K562 (cell line): ENCODE results near the gene SCAPER. TPM values are rescaled to one million over a fixed set of nuclear protein-coding genes. Genes with fewer than 3 reads are reported as not detected.
A peak's percentile ranks its signal among the peaks of the same experiment; 100 is the strongest.

Source experiments
- ARID3B ChIP-seq: fragments of 250-450 bp; sonication (Bioruptor Pico); IDR thresholded peaks from 2 replicates; pipeline ENCODE4 v1.4.0; 2020; ENCODE audit warnings: borderline replicate concordance
- BCOR ChIP-seq: fragments of 450-650 bp; IDR thresholded peaks from 2 replicates; pipeline ENCODE4 v1.6.1; 2016
- BHLHE40 ChIP-seq: IDR thresholded peaks from 2 replicates; pipeline ENCODE4 v1.6.1; 2011; ENCODE audit warnings: low read length, improper control_type of control experiment
- CXXC5 ChIP-seq: fragments of 250-450 bp; sonication (Bioruptor Pico); IDR thresholded peaks from 2 replicates; pipeline ENCODE4 v1.8.0; 2022; ENCODE audit warnings: inconsistent platforms, mild to moderate bottlenecking, moderate library complexity
- E2F3 ChIP-seq: fragments of 250-450 bp; sonication (Bioruptor Pico); IDR thresholded peaks from 2 replicates; pipeline ENCODE4 v1.4.0; 2020; ENCODE audit warnings: mild to moderate bottlenecking
- FOXJ2 ChIP-seq: fragments of 200-800 bp; sonication (Bioruptor generic); IDR thresholded peaks from 2 replicates; pipeline ENCODE4 v1.6.1; 2016; ENCODE audit warnings: missing genetic modification characterization, missing compliant biosample characterization
- LCOR ChIP-seq: sonication (generic); formaldehyde crosslinking; IDR thresholded peaks from 2 replicates; pipeline ENCODE4 v1.8.0; 2022; ENCODE audit warnings: mild to moderate bottlenecking, missing genetic modification reagents
- MED1 ChIP-seq: sonication (generic); formaldehyde crosslinking; IDR thresholded peaks from 2 replicates; pipeline ENCODE4 v1.8.1; 2023; ENCODE audit warnings: missing genetic modification reagents, borderline replicate concordance
- NELFE ChIP-seq: IDR thresholded peaks from 2 replicates; pipeline ENCODE4 v1.6.1; 2011; ENCODE audit warnings: mild to moderate bottlenecking; ENCODE audit not compliant: insufficient read depth, insufficient read length
- NFYB ChIP-seq: IDR thresholded peaks from 2 replicates; pipeline ENCODE4 v1.6.1; 2011; ENCODE audit warnings: mild to moderate bottlenecking, moderate library complexity; ENCODE audit not compliant: insufficient read length; ENCODE audit errors: extremely low read depth
- NR2F6 ChIP-seq: fragments of 450-650 bp; formaldehyde crosslinking; IDR thresholded peaks from 2 replicates; pipeline ENCODE4 v1.4.0; 2020; ENCODE audit warnings: mild to moderate bottlenecking
- POLR2A ChIP-seq: fragments of 450-650 bp; conservative IDR thresholded peaks from 2 replicates; pipeline ENCODE4 v1.6.1; 2016
- RBM15 ChIP-seq: fragments of 200-400 bp; formaldehyde crosslinking; IDR thresholded peaks from 2 replicates; pipeline ENCODE4 v1.6.1; 2018; ENCODE audit warnings: mild to moderate bottlenecking, low read length, moderate library complexity; ENCODE audit not compliant: insufficient read depth
- TAF1 ChIP-seq: IDR thresholded peaks from 2 replicates; pipeline ENCODE4 v1.6.1; 2011; ENCODE audit warnings: mild to moderate bottlenecking, low read length, moderate library complexity; ENCODE audit not compliant: insufficient read depth, control insufficient read depth, severe bottlenecking; ENCODE audit errors: extremely low read depth
- TCF7L2 ChIP-seq: fragments of 150-350 bp; IDR thresholded peaks from 2 replicates; pipeline ENCODE4 v1.6.1; 2016; ENCODE audit warnings: low read depth, mild to moderate bottlenecking, low read length, moderate library complexity
- TFAP4 ChIP-seq: sonication (generic); formaldehyde crosslinking; IDR thresholded peaks from 2 replicates; pipeline ENCODE4 v1.8.0; 2022; ENCODE audit warnings: missing genetic modification reagents, mild to moderate bottlenecking, moderate library complexity, borderline replicate concordance
- XRCC4 ChIP-seq: IDR thresholded peaks from one replicate; pipeline ENCODE4 v1.6.1; 2011; ENCODE audit not compliant: insufficient read depth, insufficient read length; ENCODE audit errors: extremely low read depth
- ZBTB2 ChIP-seq: fragments of 450-650 bp; IDR thresholded peaks from 2 replicates; pipeline ENCODE4 v1.6.1; 2016; ENCODE audit warnings: antibody characterized with exemption
- ZNF133 ChIP-seq: fragments of 250-450 bp; sonication (Bioruptor Pico); IDR thresholded peaks from 2 replicates; pipeline ENCODE4 v1.4.0; 2020; ENCODE audit warnings: mild to moderate bottlenecking
- ZNF830 ChIP-seq: fragments of 250-450 bp; sonication (Bioruptor Pico); IDR thresholded peaks from 2 replicates; pipeline ENCODE4 v1.5.0; 2021; ENCODE audit warnings: mild to moderate bottlenecking
- polyA plus RNA-seq, 8 experiments: library from polyadenylated mRNA; depleted of rRNA in 4 of 8; stranded (reverse) in 5 of 8; unstranded in 3 of 8; fragments of >200 nt; fragmentation: Nextera tagmentation in 2 of 8; fragmentation: Illumina TruSeq in 1 of 8; extraction: Ambion mirVana in 2 of 8; extraction: Trizol in 1 of 8; gene quantifications; 2 replicates each; pipeline versions ENCODE4 v1.2.1 to v1.2.3, GENCODE V29; 2011 to 2014; ENCODE audit warnings: inconsistent platforms in 1 of 8, missing spikeins in 1 of 8
- total RNA-seq, 7 experiments: library from RNA; depleted of rRNA in 6 of 7; stranded (reverse); fragments of >200 nt in 6 of 7; fragmentation: Illumina TruSeq in 2 of 7; extraction: Trizol in 2 of 7; gene quantifications; 2 replicates each; pipeline versions ENCODE4 v1.2.1 to v1.2.3, GENCODE V29; 2011 to 2021; ENCODE audit warnings: low replicate concordance in 1 of 7
- TF ChIP-seq, protein P1 (sequence below): fragments of 450-650 bp; formaldehyde crosslinking; IDR thresholded peaks from 2 replicates; pipeline ENCODE4 v1.4.0; 2022; ENCODE audit warnings: missing genetic modification characterization
- TF ChIP-seq, protein P2 (sequence below): fragments of 450-650 bp; IDR thresholded peaks from 2 replicates; pipeline ENCODE4 v1.6.1; 2016; ENCODE audit warnings: low read depth, mild to moderate bottlenecking, moderate library complexity

SCAPER gene
- total and polyA plus RNA-seq, 9 of the 15 experiments (the other 6 are each of a cell fraction or from before 2014, with no cell fraction given), result 1.3 to 5.7 (median 3.2) TPM

DNA sequence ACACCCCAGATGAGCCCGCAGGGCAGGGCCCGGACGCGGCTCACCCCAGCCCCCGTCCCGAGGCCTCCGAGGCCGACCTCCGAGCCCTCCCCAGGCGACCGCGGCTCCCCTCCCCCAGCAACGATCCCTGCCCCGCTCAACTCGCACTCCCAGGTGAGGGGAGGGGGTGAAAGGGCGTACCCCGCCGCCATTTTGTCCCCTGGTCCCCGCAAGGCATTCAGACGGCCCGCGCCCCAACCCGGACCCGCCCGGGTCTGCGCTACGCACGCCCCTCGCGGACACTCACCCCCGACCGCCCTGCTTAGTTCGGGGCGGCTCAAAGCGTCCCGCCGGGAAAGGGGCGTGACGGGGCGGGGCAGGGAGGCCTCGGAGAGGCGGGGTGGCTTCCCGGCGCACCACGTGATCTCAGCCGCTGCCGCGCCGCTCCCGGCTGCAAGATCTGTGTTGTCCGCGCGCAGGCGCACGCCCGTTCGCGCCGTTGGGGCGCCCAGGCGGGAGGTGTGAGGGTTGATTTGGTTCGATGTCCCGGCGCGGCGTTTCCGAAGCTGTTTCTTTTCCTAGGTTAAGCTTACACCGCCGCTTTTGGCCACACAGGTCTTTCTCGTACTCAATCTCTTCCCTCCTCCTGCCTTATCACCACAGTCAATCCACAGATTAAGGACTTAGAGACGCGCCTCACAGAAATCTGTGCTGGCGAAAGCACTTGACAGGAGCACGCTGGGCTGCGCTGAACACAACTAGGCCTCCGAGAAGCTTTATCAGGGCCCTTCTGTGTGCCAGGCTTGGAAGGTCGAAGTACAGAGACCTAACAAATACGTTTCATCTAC lies at the start of gene SCAPER (continued):
- TF ChIP-seq TFAP4 (CRISPR knock-in tag) (peak; percentile 81), FOXJ2 (tag) (no peak), NFYB (no peak), ZNF133 (CRISPR knock-in tag) (no peak), RBM15 (no peak), ZNF830 (0 out of 2 replicates have a peak, but pooled peaks have one; percentile 27), ARID3B (CRISPR knock-in tag) (no peak), POLR2A (peak; percentile 72), TAF1 (peak; percentile 27), E2F3 (CRISPR knock-in tag) (peak; percentile 9; the same call in 1 of the 2 replicates), MED1 (CRISPR knock-in tag) (no peak), ZBTB2 (peak; percentile 89), NR2F6 (CRISPR knock-in tag) (no peak), NELFE (no peak), BCOR (peak; percentile 62; the same call in 1 of the 2 replicates), CXXC5 (CRISPR knock-in tag) (peak; percentile 88), XRCC4 (no peak), LCOR (CRISPR knock-in tag) (peak; percentile 77), TCF7L2 (no peak), BHLHE40 (peak; percentile 58; the same call in 1 of the 2 replicates)
- TF ChIP-seq, protein P1, sequence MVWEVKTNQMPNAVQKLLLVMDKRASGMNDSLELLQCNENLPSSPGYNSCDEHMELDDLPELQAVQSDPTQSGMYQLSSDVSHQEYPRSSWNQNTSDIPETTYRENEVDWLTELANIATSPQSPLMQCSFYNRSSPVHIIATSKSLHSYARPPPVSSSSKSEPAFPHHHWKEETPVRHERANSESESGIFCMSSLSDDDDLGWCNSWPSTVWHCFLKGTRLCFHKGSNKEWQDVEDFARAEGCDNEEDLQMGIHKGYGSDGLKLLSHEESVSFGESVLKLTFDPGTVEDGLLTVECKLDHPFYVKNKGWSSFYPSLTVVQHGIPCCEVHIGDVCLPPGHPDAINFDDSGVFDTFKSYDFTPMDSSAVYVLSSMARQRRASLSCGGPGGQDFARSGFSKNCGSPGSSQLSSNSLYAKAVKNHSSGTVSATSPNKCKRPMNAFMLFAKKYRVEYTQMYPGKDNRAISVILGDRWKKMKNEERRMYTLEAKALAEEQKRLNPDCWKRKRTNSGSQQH (CRISPR knock-in tag), result no peak
- TF ChIP-seq, protein P2, sequence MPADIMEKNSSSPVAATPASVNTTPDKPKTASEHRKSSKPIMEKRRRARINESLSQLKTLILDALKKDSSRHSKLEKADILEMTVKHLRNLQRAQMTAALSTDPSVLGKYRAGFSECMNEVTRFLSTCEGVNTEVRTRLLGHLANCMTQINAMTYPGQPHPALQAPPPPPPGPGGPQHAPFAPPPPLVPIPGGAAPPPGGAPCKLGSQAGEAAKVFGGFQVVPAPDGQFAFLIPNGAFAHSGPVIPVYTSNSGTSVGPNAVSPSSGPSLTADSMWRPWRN, result peak; percentile 57; the same call in 1 of the 2 replicates
